Stimulated activated CD8-positive, alpha-beta memory T cell treated with anti-CD3 and anti-CD28 coated beads, Interleukin-2, amount 100 ng/mL, for 48 hours (primary cell): ENCODE results near the gene CHCHD6.

ENCODE experiments used
- DNase-seq, 2 donors: peaks; one replicate each; pipeline ENCODE4 v3.0.0-alpha.2; 2020; ENCODE audit warnings: low read depth in 2 of 2

The CHCHD6 gene

DNA sequence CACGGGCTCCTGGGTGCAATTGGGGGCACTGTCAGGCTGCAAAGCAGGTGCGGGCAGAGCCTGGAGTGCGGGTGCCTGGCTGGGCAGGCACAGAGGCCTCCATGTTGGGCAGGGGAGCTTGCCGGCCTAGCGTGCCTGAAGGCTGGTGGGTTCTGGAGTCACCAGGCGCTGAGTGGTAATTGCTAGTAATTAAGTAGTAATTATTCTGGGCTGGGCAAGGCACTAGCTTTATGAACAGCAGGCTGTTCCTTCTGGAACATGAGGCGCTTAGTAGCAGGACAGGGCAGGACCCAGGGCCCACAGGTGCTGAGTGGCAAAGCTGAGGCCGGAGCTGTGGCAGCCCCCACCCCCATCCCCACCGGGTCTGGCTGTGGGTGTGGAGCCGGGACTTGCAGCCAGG, 304.2 kb downstream of the CHCHD6 start:
- DNase-seq = no peak

GRCh38 chr3:127009531-127009930, 305.5 kb downstream of the CHCHD6 start:
- no peak for DNase-seq
